ENCODE results near the gene FADS2. TPM values are rescaled to one million over a fixed set of nuclear protein-coding genes. Genes with fewer than 3 reads are reported as not detected.

The FADS2 gene
- total and polyA plus RNA-seq, 2 experiments from 2014 or later, result 124 to 392 TPM

DNA sequence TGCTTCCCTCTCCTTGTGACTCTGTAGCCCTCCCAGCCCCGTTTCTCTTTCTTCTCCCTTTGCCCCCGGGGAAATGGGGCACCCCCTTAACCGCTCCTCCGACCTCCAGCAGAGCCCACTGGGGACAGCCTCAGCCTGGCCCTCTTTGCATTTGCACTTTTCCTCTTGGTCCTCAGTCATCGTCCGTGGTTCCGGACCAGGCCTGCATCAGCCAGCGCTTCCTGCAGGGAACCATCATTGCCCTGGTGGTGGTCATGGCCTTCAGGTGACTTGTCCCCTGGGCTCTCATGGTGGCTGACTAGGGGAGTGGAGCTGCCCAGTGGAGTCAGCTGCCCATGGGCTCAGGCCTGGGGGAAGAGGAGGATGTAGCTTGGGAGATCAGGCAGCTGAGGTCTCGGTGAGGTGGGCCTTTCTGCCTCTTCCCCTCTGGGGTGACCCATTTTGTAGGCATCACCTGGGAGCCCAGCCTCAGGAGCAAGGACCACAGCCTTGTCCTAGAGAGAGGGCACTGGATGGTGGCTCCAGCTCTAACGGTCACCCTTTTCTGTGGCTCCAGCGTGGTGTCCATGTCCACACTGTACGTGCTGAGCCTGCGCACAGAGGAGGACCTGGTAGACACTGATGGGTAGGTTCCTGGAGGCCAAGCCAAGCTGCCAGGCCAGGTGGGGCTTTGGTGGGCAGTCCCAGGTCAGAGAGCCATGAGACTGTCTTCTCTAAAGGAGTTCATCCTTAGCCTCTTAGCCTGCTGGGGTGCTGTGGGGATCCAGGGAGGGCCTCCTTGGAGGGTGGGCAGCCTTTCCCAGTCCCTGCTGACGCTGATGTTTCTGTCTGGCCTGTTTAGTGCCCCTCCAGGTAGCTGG lies 48.2 kb upstream of the FADS2 start:
- H4K20me1 ChIP-seq (replicated peaks; ENCODE audit: insufficient read depth), result no peaks in the 10 kb centered on the region; the same call in 1 of the 2 replicates
- DNase-seq (ENCODE audit: low spot score) (no peak), ATAC-seq (no peak)
- Mint-ChIP-seq H3K27ac (no peak overlapping the region), H3K27me3 (ENCODE audit: insufficient read depth, low read depth, poor library complexity) (peaks cover 18% of the 10 kb centered on the region), H3K36me3 (ENCODE audit: low read depth) (peaks cover 5% of the 10 kb centered on the region; the same call in 2 of the 3 replicates), H3K4me3 (no peak overlapping the region), H3K4me1 (peaks cover 17% of the 10 kb centered on the region), H3K9me3 (0 out of 3 replicates have a peak, but pooled peaks cover 3% of the 10 kb centered on the region)
- no peaks in the 10 kb centered on the region for H3K9me2 ChIP-seq (ENCODE audit: insufficient read depth)
- no peak overlapping the region for H2AFZ ChIP-seq
- 0 out of 2 replicates have a peak, but pooled peaks cover 2% of the 10 kb centered on the region for H3F3A ChIP-seq (replicated peaks; ENCODE audit: low read depth)
- no peak overlapping the region for H3K4me3 ChIP-seq
- H3K79me2 ChIP-seq (replicated peaks; ENCODE audit: insufficient read depth), result no peaks in the 10 kb centered on the region
- no peaks in the 10 kb centered on the region for H3K36me3 ChIP-seq (ENCODE audit: insufficient read depth)
- no peak for TF ChIP-seq EZH2phosphoT487 (IDR thresholded peaks at IDR 0.05; ENCODE audit: unreplicated experiment)
- TF ChIP-seq ZNF462 (CRISPR knock-in tag; IDR thresholded peaks at IDR 0.05), result no peak
- no peak for TF ChIP-seq ZNF331 (CRISPR knock-in tag; IDR thresholded peaks at IDR 0.05; ENCODE audit: low read depth)
- no peaks in the 10 kb centered on the region for H3K27me3 ChIP-seq (ENCODE audit: insufficient read depth)
- H3K4me2 ChIP-seq, result no peak overlapping the region
- H3K27ac ChIP-seq (ENCODE audit: low read depth), result no peak overlapping the region
- no peaks in the 10 kb centered on the region; the same call in 1 of the 2 replicates for H3K4me1 ChIP-seq (ENCODE audit: insufficient read depth)
